GM18508 (cell line): Measurements from ENCODE around the gene DDI2.
"Not testable (repeated sequence)": the region's sequence is repeated elsewhere in the genome, so short reads cannot be mapped to it uniquely, and the experiment has no call there.

Source experiments
- ATAC-seq: cut with Tn5 transposase; IDR thresholded peaks from one replicate; pipeline ENCODE4 v1.9.1; 2021; ENCODE audit warnings: moderate number of reproducible peaks; ENCODE audit not compliant: insufficient read depth, unreplicated experiment

DDI2 gene

GRCh38 chr1:15696956-15697521, 79.8 kb downstream of the DDI2 start:
- ATAC-seq: peak; percentile 73

GRCh38 chr1:15698201-15698600, 80.9 kb downstream of the DDI2 start:
- no peak for ATAC-seq

GRCh38 chr1:15699321-15699720, 82.1 kb downstream of the DDI2 start:
- ATAC-seq: not testable (repeated sequence)

- no peak for ATAC-seq
Measured at GRCh38 chr1:15700508-15700907, 83.2 kb downstream of the DDI2 start.

GRCh38 chr1:15701784-15702183, 84.5 kb downstream of the DDI2 start:
- ATAC-seq: no peak

GRCh38 chr1:15702722-15703550, 85.7 kb downstream of the DDI2 start:
- no peak for ATAC-seq

- ATAC-seq: no peak
Measured at GRCh38 chr1:15703562-15703961, 86.3 kb downstream of the DDI2 start.

- ATAC-seq: no peak
Measured at GRCh38 chr1:15704526-15705183, 87.4 kb downstream of the DDI2 start.

- no peak for ATAC-seq
Measured at GRCh38 chr1:15705184-15705566, 87.9 kb downstream of the DDI2 start.

- ATAC-seq: no peak
Measured at GRCh38 chr1:15706751-15707150, 89.5 kb downstream of the DDI2 start.

GRCh38 chr1:15707239-15707925, 90.1 kb downstream of the DDI2 start:
- no peak for ATAC-seq

GRCh38 chr1:15708486-15709137, 91.4 kb downstream of the DDI2 start:
- no peak for ATAC-seq

- no peak for ATAC-seq
Measured at GRCh38 chr1:15709226-15709625, 92.0 kb downstream of the DDI2 start.

- ATAC-seq: no peak
Measured at GRCh38 chr1:15712168-15712567, 94.9 kb downstream of the DDI2 start.

- no peak for ATAC-seq
Measured at GRCh38 chr1:15714406-15715136, 97.3 kb downstream of the DDI2 start.

GRCh38 chr1:15717418-15718125, 100.3 kb downstream of the DDI2 start:
- ATAC-seq: no peak

GRCh38 chr1:15718199-15718601, 100.9 kb downstream of the DDI2 start:
- no peak for ATAC-seq
